HG03159 (cell line): ENCODE results near the gene CUL4A.

Experiments
- ATAC-seq: cut with Tn5 transposase; IDR thresholded peaks from one replicate; pipeline ENCODE4 v1.9.1; 2021; ENCODE audit warnings: mild to moderate bottlenecking, moderate library complexity; ENCODE audit not compliant: unreplicated experiment

Gene CUL4A

GRCh38 chr13:113207890-113208420 is 1.5 kb upstream of the CUL4A start:
- peak; percentile 0 for ATAC-seq

- peak; percentile 70 for ATAC-seq
Measured at GRCh38 chr13:113208421-113209335, 735 bp upstream of the CUL4A start, which contains the start of gene PCID2. TSS of gene PCID2 (minus strand) at chr13:113208669. CDS start at chr13:113208634, 35 bp downstream.

DNA sequence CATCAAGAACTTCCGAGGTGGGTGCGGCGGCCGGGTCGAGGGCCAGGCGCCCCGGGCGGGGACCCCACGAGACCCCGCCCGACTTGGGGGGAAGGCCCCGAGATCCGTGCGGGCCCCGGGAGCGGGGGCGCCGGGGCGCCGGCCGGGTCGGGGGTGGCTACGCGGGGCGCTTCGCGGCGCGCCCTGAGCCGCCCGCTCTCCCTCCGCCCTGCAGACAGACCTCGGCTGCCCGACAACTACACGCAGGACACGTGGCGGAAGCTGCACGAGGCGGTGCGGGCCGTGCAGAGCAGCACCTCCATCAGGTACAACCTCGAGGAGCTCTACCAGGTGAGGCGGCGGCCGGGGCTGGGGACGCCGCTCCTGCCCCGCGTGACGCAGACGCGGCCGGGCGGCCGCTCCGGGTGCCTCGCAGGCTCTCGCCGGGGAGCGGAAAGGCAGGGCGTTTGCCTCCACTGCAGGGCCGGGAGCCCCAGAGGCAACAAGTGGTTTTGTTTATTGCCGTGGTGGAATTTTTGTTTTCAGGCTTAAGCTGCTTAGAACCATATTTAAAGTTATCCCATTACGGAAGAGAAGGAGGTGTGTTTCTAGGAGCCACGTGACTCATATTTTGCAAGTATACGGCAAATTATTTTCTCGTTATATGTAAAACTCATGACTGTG is 477 bp downstream of the CUL4A start:
- ATAC-seq: peak; percentile 45

DNA sequence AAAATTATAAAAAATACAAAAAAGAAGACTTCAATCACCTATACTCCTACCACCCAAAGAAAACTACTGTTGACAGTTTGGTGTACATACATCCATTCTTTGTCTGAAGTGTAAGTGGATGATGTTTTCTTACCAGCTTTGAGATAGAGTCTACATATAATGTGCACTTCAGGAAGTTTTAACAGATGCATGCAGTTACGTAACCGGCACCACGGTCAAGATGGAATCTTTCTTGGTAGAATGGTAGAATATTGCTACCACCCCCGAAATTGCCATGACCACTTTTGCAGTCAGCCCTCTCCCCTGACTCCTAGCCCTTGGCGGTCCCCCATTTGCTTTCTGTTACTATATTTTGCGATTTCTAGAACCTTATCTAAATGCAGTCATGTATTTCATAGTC is 1.4 kb downstream of the CUL4A start:
- ATAC-seq: no peak

- no peak for ATAC-seq
Measured at GRCh38 chr13:113211774-113212173, 2.4 kb downstream of the CUL4A start.

- no peak for ATAC-seq
Measured at GRCh38 chr13:113216254-113217048, 7.0 kb downstream of the CUL4A start.

GRCh38 chr13:113218586-113218985 is 9.2 kb downstream of the CUL4A start:
- ATAC-seq: no peak

- no peak for ATAC-seq
Measured at GRCh38 chr13:113219256-113219940, 10.0 kb downstream of the CUL4A start.

- ATAC-seq: no peak
Measured at GRCh38 chr13:113220141-113220598, 10.8 kb downstream of the CUL4A start.

GRCh38 chr13:113220877-113221276 is 11.5 kb downstream of the CUL4A start:
- ATAC-seq: no peak

DNA sequence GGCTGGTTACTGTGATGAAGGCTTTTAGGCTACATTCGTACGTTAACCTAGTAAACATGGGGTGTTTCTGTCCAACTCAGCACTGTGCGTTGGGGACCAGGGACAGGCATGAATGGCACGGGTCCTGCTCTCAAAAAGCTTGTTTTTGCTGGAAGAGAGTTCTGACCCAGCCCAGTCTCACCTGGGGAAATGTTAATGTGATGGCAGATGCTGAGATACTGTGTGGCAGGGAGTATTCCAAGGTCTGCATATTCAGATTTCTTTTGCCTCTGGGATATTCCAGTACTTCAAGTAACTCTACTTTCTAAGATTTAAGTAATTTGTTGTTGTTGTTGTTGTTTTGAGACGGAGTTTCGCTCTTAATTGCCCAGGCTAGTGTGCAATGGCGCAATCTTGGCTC is 13.7 kb downstream of the CUL4A start:
- no peak for ATAC-seq

DNA sequence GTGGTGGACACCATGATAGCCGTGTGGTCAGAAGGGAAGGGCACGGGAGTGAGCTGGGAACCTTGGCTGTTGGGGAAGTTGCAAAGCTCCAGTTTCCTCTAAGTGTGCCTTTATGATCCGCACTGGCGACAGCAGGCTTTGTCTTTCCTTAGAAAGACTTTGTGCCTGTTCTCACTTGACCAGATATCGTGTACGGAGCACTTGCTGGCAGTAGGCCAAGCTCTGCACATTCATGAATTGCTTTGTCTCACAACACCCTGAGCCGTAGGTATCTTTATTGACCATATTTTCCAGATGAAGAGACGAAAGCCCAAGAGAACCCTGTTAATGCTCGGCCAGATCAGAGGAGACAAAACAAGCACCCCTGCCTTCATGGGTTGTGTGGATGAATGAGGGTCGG is 15.1 kb downstream of the CUL4A start:
- no peak for ATAC-seq

DNA sequence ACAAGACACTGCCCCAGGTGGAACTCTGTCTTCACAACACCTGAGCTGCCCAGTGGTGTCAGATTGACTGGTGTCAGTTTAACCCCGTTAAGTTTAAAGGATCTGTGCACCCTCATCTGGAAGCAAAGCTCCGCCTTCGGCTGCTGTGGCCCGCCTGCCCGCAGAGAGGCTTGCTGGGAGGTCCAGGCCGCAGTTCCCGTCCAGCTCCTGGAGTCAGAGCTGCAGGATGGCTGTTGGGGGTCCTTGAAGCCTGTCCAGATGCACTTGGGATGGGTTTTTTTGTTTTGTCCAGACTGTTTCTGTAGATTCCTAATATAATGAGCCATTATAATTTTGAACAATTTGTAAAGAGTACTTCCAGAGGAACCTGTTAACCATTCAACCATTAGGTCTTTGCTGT is 16.1 kb downstream of the CUL4A start:
- ATAC-seq: no peak

- no peak for ATAC-seq
Measured at GRCh38 chr13:113226873-113227450, 17.5 kb downstream of the CUL4A start.

DNA sequence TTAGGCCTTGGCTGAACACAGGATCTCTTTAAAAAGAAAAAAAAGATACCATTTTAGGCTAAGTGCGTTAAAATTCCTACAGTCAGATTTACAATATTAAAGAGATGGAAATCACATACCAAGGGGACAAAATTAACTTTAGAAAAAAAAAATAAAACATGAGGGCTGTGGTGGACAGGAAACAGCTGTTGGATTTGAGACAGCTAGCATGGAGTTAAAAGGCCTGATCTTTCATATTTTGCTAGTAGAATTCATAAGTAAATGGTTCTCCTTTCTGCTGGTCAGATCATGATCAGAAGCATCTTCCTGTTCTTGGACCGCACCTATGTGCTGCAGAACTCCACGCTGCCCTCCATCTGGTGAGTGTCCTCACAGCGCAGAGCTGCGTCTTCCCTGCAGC is 19.7 kb downstream of the CUL4A start:
- no peak for ATAC-seq

DNA sequence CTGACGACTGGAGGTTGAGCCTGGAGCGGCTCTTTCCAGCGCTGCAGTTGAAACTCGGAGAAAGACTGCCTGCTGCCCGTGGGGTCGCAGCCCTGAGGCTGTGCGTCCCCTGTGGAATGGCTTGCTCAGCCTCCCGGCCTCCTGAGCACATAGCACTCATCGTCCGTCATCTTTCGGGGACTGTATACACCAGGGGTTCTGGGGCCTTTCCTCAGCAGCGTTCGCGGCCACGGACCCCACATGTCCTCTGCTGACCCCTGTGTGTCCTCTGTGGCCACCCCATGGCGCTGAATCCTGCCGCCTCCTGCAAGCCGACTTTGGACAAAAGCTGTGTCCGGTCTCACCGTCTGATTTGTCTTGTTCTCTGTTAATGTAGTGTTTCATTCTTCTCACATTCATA is 20.4 kb downstream of the CUL4A start:
- ATAC-seq: no peak

DNA sequence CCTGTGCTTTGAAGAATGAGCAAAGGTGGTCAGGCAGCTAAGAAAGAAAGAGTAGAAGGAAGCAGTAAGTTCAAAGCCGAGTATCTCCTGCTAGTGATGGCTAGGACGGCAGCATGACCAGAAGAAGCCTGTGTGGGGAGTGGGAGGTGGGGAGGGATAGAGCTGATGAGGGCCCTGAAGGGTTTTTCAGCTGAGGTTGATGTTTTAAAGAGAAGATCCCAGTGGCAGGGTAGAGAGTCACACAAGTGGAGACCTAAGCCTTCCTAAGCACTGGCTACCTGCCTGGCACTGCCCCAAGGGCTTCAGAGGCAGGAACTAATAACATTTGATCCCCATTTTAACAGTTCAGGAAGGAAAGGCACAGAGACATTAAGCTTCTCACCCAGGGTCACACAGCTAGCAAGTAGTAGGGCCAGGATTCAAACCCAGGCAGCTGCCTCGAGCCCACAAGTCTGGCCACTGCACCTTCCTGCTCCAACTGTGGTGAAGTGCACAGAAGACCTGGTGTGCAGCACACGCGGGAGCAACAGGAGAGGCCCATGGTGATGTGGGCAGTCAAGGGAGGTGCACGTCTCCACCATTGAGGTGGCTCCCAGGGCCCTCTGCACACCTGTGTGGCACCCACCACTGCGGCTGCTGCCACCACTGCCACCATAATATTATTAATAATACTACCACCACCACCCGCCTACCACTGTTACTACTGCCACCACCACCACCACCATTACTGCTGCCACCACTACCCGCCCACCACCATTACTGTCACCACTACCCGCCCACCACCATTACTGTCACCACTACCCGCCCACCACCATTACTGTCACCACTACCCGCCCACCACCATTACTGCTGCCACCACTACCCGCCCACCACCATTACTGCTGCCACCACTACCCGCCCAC is 22.1 kb downstream of the CUL4A start:
- ATAC-seq: no peak

- no peak for ATAC-seq
Measured at GRCh38 chr13:113232208-113233003, 23.0 kb downstream of the CUL4A start.
